MCF 10A (cell line): ENCODE data around the gene FBXO17. TPM values are rescaled to one million over a fixed set of nuclear protein-coding genes. Genes with fewer than 3 reads are reported as not detected.

Experiments
- BruUV-seq: library from RNA; stranded (reverse); fragments of 400-500 nt; replicated peaks from 2 replicates; lab custom pipeline; 2021; lab: Mats Ljungman, UMichigan
- CTCF ChIA-PET: fragments of 300-600 bp; sonication (Branson Sonifier 250); formaldehyde crosslinking; extraction: SDS; loops from one replicate; lab custom pipeline; 2021; ENCODE audit warnings: antibody characterized with exemption, inconsistent platforms; lab: Yijun Ruan, JAX
- POLR2A ChIA-PET: fragments of 300-600, 350-650 bp; sonication (Branson Sonifier 250); formaldehyde crosslinking; extraction: SDS; loops from one replicate; lab custom pipeline; 2020; ENCODE audit warnings: antibody characterized with exemption, inconsistent platforms; lab: Yijun Ruan, JAX
- DNase-seq: peaks from one replicate; pipeline ENCODE4 v3.0.0-alpha.2; 2018; ENCODE audit not compliant: unreplicated experiment
- H3K27ac Mint-ChIP-seq: one replicate; pipeline ENCODE4 v1.8.0; 2022; ENCODE audit warnings: mild to moderate bottlenecking, low read depth, mixed read lengths; ENCODE audit not compliant: unreplicated experiment
- H3K27me3 Mint-ChIP-seq: one replicate; pipeline ENCODE4 v1.8.0; 2022; ENCODE audit warnings: mixed read lengths; ENCODE audit not compliant: insufficient read depth, unreplicated experiment
- H3K36me3 Mint-ChIP-seq: one replicate; pipeline ENCODE4 v1.8.0; 2022; ENCODE audit warnings: mild to moderate bottlenecking, moderate library complexity, mixed read lengths; ENCODE audit not compliant: insufficient read depth, unreplicated experiment
- H3K4me1 Mint-ChIP-seq: one replicate; pipeline ENCODE4 v1.8.0; 2022; ENCODE audit warnings: mixed read lengths; ENCODE audit not compliant: insufficient read depth, unreplicated experiment
- H3K4me3 Mint-ChIP-seq: one replicate; pipeline ENCODE4 v1.8.0; 2022; ENCODE audit warnings: mild to moderate bottlenecking, moderate library complexity, mixed read lengths; ENCODE audit not compliant: unreplicated experiment
- H3K9me3 Mint-ChIP-seq: one replicate; pipeline ENCODE4 v1.8.0; 2022; ENCODE audit warnings: mixed read lengths; ENCODE audit not compliant: unreplicated experiment
- intact Hi-C: fragments of 100-400 bp; cut with micrococcal nuclease; formaldehyde crosslinking; loops from 2 replicates; pipeline ENCODE4 v1.14.1; 2022
- total RNA-seq: library from RNA; stranded (reverse); gene quantifications from 2 replicates; pipeline ENCODE4 v1.2.3, GENCODE V29; 2022
- TF ChIP-seq, protein P1 (sequence below): fragments of 200-600 bp; IDR thresholded peaks from one replicate; pipeline ENCODE4 v1.8.0; 2022; ENCODE audit warnings: antibody characterized with exemption, mild to moderate bottlenecking; ENCODE audit not compliant: unreplicated experiment

Gene FBXO17
- total RNA-seq, 1 experiment from 2014 or later: 5.8 TPM

DNA sequence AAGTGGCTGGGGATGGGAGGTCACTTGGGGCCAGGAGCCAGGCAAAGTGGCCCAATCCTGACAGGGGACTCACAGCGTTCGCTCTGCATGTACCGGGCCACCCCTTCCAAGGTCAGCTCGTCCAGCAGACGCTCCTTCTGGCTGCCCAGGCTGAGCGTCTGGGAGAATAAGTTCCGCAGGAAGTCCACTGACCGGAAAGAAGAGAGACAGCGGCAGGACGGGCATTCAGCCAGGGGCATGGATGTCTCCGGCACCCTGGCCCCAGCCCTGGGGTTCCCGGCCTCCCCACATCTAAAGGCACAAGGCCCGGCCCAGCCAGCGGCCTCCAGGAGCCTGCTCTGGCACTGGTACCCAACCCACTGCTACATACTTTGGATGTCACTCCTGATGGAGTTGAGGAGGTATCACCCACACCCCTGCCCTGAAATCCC, 82.2 kb downstream of the FBXO17 start:
- no TSS peak for BruUV-seq
- no peaks in the 10 kb centered on the region for H3K27me3 Mint-ChIP-seq
- TF ChIP-seq, protein P1, sequence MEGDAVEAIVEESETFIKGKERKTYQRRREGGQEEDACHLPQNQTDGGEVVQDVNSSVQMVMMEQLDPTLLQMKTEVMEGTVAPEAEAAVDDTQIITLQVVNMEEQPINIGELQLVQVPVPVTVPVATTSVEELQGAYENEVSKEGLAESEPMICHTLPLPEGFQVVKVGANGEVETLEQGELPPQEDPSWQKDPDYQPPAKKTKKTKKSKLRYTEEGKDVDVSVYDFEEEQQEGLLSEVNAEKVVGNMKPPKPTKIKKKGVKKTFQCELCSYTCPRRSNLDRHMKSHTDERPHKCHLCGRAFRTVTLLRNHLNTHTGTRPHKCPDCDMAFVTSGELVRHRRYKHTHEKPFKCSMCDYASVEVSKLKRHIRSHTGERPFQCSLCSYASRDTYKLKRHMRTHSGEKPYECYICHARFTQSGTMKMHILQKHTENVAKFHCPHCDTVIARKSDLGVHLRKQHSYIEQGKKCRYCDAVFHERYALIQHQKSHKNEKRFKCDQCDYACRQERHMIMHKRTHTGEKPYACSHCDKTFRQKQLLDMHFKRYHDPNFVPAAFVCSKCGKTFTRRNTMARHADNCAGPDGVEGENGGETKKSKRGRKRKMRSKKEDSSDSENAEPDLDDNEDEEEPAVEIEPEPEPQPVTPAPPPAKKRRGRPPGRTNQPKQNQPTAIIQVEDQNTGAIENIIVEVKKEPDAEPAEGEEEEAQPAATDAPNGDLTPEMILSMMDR: no peak

DNA sequence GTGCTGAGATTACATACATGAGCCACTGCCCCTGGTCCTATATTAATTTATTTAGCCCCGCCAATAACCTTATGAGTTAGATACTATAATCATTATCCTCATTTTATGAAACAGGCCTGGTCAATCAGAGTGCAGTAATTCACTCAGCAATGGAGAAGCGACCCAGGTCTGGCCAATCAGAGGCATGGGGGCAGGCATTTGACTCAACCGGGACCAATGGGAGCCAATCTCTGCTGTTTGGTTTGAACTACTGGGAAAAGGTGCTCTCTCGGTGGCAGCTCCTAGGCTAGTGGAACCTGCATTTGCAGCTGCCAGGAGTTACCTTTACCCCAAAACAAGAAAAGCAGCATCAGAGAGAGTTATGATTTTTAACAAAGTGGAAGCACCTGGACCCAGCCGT, 82.7 kb downstream of the FBXO17 start:
- no peaks in the 10 kb centered on the region for H3K27me3 Mint-ChIP-seq
- no peak overlapping the region for H3K27ac Mint-ChIP-seq
- DNase-seq: no peak
- ChIA-PET POLR2A (no interaction called here), CTCF (no interaction called here)
- no TSS peak for BruUV-seq
- no peak overlapping the region for H3K4me3 Mint-ChIP-seq
- H3K4me1 Mint-ChIP-seq: peaks cover 7% of the 10 kb centered on the region
- H3K9me3 Mint-ChIP-seq: no peaks in the 10 kb centered on the region
- intact Hi-C loops: no loop called here
- TF ChIP-seq, protein P1: no peak
- H3K36me3 Mint-ChIP-seq: peaks cover 22% of the 10 kb centered on the region

More for the DNA sequence above, 82.2 kb downstream of the FBXO17 start:
- Mint-ChIP-seq H3K4me1 (peaks cover 10% of the 10 kb centered on the region), H3K4me3 (no peak overlapping the region), H3K9me3 (no peaks in the 10 kb centered on the region), H3K27ac (no peak overlapping the region), H3K36me3 (peaks cover 17% of the 10 kb centered on the region)
- intact Hi-C loops: no loop called here
- no peak for DNase-seq
- POLR2A ChIA-PET: no interaction called here
- CTCF ChIA-PET: interaction anchor here (0.6 kb wide), 1 partner anchor 56 kb away, joined by 3 read pairs; no protein-coding TSS in a partner anchor

DNA sequence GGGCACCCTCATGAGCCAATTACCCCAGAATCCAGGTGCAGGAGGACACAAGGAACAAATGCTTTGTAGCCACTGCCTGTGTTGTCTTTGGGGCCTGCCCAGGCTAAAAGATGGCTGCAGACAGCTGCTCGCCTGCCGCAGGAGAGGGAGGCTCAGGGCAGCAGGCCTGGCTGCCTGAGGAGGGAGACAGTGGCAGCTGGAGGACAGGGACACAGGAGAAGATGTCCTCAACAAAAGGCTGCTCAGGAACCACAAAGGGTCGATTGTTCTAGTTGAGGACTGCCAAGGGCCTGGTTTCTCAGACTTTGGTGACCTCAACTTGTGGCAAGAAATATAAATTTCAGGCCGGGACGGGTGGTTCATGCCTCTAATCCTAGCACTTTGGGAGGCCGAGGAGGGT, 83.8 kb downstream of the FBXO17 start:
- intact Hi-C loops: no loop called here
- ChIA-PET CTCF (no interaction called here), POLR2A (no interaction called here)
- no peak for DNase-seq
- H3K27ac Mint-ChIP-seq: no peak overlapping the region
- H3K36me3 Mint-ChIP-seq: peaks cover 30% of the 10 kb centered on the region
- no TSS peak for BruUV-seq
- no peak overlapping the region for H3K4me3 Mint-ChIP-seq
- TF ChIP-seq, protein P1: no peak
- no peaks in the 10 kb centered on the region for H3K4me1 Mint-ChIP-seq
- H3K27me3 Mint-ChIP-seq: no peaks in the 10 kb centered on the region
- no peaks in the 10 kb centered on the region for H3K9me3 Mint-ChIP-seq

Other genes starting within 250 kb of the FBXO17 start
- not detected in 2 replicates for gene CAPN12, start 231.3 kb downstream of the FBXO17 start, total RNA-seq
- gene LGALS7, start 202.2 kb downstream of the FBXO17 start, total RNA-seq: 1.1 TPM in 1 of 2 replicates, not detected in the other
- gene LGALS7B, start 186.5 kb downstream of the FBXO17 start, total RNA-seq: 2.5 and 2.6 TPM in 2 replicates
- 0.61 TPM in 1 of 2 replicates, not detected in the other for gene LGALS4, start 162.8 kb downstream of the FBXO17 start, total RNA-seq
- gene ECH1, start 143.9 kb downstream of the FBXO17 start, total RNA-seq: 109 and 130 TPM in 2 replicates
- 288 and 421 TPM in 2 replicates for gene HNRNPL, start 125.8 kb downstream of the FBXO17 start, total RNA-seq
- 3.7 and 4.7 TPM in 2 replicates for gene RINL, start 97.5 kb downstream of the FBXO17 start, total RNA-seq
- gene SIRT2, start 76.1 kb downstream of the FBXO17 start, total RNA-seq: 35.5 and 37.4 TPM in 2 replicates
- gene NFKBIB, start 75.8 kb downstream of the FBXO17 start, total RNA-seq: 45.1 and 45.4 TPM in 2 replicates
- gene CCER2, start 63.6 kb downstream of the FBXO17 start, total RNA-seq: 0.39 TPM in 1 of 2 replicates, not detected in the other
- gene SARS2, start 45.0 kb downstream of the FBXO17 start, total RNA-seq: 9.3 and 23.6 TPM in 2 replicates
- gene MRPS12, start 44.8 kb downstream of the FBXO17 start, total RNA-seq: 38.1 and 53.3 TPM in 2 replicates
- 0.28 TPM in 1 of 2 replicates, not detected in the other for gene FBXO27, start 56.8 kb upstream of the FBXO17 start, total RNA-seq
- not detected in 2 replicates for gene ACP7, start 108.6 kb upstream of the FBXO17 start, total RNA-seq
- 28.4 and 29.5 TPM in 2 replicates for gene PAK4, start 150.0 kb upstream of the FBXO17 start, total RNA-seq
- not detected in 2 replicates for gene NCCRP1, start 221.2 kb upstream of the FBXO17 start, total RNA-seq
- not detected in 2 replicates for gene SYCN, start 228.5 kb upstream of the FBXO17 start, total RNA-seq